ENCODE data around the gene C1orf122.

DNA sequence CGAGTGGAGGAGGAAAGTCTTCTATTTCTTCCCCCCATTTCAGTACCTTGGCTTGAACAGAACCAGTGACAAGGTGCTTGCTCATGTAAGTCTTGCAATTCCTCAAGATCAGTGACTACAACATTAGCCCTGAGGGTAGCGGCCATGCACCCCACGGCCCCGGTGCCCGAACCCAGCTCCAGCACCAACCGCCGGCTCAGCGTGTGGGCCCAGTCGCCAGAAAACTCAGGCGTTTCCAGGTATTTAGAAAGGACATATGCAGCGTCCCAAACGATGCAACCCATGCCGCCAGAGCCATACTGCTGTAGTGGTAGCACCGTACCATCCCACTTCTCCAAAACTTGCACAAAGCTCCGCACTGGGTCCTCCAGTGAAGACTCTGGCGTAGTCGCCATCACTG lies 25.1 kb upstream of the C1orf122 start:
- TF ChIP-seq, protein P1, sequence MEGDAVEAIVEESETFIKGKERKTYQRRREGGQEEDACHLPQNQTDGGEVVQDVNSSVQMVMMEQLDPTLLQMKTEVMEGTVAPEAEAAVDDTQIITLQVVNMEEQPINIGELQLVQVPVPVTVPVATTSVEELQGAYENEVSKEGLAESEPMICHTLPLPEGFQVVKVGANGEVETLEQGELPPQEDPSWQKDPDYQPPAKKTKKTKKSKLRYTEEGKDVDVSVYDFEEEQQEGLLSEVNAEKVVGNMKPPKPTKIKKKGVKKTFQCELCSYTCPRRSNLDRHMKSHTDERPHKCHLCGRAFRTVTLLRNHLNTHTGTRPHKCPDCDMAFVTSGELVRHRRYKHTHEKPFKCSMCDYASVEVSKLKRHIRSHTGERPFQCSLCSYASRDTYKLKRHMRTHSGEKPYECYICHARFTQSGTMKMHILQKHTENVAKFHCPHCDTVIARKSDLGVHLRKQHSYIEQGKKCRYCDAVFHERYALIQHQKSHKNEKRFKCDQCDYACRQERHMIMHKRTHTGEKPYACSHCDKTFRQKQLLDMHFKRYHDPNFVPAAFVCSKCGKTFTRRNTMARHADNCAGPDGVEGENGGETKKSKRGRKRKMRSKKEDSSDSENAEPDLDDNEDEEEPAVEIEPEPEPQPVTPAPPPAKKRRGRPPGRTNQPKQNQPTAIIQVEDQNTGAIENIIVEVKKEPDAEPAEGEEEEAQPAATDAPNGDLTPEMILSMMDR (IDR thresholded peaks at IDR 0.05) = no peak
- no peak for TF ChIP-seq POLR2A (IDR thresholded peaks at IDR 0.05)

Data from lower leg skin (tissue), 3 donors.